ENCODE results near the gene TAF1B.

The TAF1B gene

GRCh38 chr2:9877726-9878125 is 34.5 kb downstream of the TAF1B start:
- POLR2A ChIA-PET, result no interaction called here
- TF ChIP-seq, protein P1, sequence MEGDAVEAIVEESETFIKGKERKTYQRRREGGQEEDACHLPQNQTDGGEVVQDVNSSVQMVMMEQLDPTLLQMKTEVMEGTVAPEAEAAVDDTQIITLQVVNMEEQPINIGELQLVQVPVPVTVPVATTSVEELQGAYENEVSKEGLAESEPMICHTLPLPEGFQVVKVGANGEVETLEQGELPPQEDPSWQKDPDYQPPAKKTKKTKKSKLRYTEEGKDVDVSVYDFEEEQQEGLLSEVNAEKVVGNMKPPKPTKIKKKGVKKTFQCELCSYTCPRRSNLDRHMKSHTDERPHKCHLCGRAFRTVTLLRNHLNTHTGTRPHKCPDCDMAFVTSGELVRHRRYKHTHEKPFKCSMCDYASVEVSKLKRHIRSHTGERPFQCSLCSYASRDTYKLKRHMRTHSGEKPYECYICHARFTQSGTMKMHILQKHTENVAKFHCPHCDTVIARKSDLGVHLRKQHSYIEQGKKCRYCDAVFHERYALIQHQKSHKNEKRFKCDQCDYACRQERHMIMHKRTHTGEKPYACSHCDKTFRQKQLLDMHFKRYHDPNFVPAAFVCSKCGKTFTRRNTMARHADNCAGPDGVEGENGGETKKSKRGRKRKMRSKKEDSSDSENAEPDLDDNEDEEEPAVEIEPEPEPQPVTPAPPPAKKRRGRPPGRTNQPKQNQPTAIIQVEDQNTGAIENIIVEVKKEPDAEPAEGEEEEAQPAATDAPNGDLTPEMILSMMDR (IDR thresholded peaks at IDR 0.05; ENCODE audit: control extremely low read depth, extremely low read depth, low read depth, missing control alignments), result no peak
- no peak for DNase-seq (ENCODE audit: extremely low spot score)
- CTCF ChIA-PET, result interaction anchor here (0.9 kb wide), 1 partner anchor 36 kb away, joined by 3 read pairs; no protein-coding TSS in a partner anchor

- ChIA-PET POLR2A (no interaction called here), CTCF (interaction anchor here (1.2 to 1.6 kb wide), 3 partner anchors 27 to 42 kb away, joined by 3 to 5 read pairs (median 3); no protein-coding TSS in a partner anchor)
- TF ChIP-seq, protein P1 (IDR thresholded peaks at IDR 0.05; ENCODE audit: control extremely low read depth, extremely low read depth, low read depth, missing control alignments), result no peak
- no peak for DNase-seq (ENCODE audit: extremely low spot score)
Observed at GRCh38 chr2:9879455-9880194, 36.4 kb downstream of the TAF1B start.

GRCh38 chr2:9883897-9884296 is 40.6 kb downstream of the TAF1B start:
- TF ChIP-seq, protein P1 (IDR thresholded peaks at IDR 0.05; ENCODE audit: control extremely low read depth, extremely low read depth, low read depth, missing control alignments), result no peak
- CTCF ChIA-PET, result interaction anchor here (1.1 to 2.5 kb wide), 3 partner anchors 14 to 100 kb away, joined by 3 to 10 read pairs (median 4); no protein-coding TSS in a partner anchor
- POLR2A ChIA-PET, result no interaction called here
- DNase-seq (ENCODE audit: extremely low spot score), result no peak

- TF ChIP-seq, protein P1 (IDR thresholded peaks at IDR 0.05; ENCODE audit: control extremely low read depth, extremely low read depth, low read depth, missing control alignments), result no peak
- POLR2A ChIA-PET, result no interaction called here
- CTCF ChIA-PET, result interaction anchor here (1.1 to 2.5 kb wide), 3 partner anchors 15 to 100 kb away, joined by 3 to 10 read pairs (median 4); no protein-coding TSS in a partner anchor
- DNase-seq (ENCODE audit: extremely low spot score), result no peak
Observed at GRCh38 chr2:9884436-9884835, 41.2 kb downstream of the TAF1B start.

DNA sequence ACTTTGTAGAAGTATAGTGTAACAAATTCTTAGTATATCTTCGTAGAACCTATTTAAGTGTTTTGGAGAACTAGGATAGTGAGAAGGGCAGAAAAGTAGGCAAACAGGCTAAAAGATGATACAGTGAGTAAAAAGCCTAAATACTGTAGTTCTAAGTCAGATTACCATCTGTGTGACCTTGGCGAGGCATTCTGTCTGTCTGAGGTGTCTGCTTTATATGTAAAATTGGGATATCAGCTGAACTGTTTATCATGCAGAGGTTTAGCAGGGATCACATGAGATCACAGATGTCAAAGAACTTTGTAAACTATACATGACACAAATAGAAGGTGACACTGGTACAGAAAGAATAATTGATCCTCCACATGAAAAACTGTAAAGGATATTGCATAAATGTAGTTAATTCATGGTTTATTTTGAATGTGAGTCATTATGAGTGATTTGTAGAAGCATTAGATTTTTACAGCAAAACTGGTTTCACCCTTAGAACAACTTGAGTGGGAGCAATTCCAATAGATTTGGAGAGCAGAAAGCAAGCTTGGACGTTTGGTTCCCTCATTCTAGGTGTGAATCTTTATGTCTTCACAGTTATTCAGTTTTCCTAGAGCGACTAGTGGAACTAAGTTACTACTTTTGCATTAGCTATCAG is 41.9 kb downstream of the TAF1B start:
- DNase-seq (ENCODE audit: extremely low spot score), result no peak
- ChIA-PET POLR2A (no interaction called here), CTCF (interaction anchor here (1.0 to 2.5 kb wide), 4 partner anchors 16 to 107 kb away, joined by 3 to 10 read pairs (median 3); no protein-coding TSS in a partner anchor)
- TF ChIP-seq, protein P1 (IDR thresholded peaks at IDR 0.05; ENCODE audit: control extremely low read depth, extremely low read depth, low read depth, missing control alignments), result no peak

DNA sequence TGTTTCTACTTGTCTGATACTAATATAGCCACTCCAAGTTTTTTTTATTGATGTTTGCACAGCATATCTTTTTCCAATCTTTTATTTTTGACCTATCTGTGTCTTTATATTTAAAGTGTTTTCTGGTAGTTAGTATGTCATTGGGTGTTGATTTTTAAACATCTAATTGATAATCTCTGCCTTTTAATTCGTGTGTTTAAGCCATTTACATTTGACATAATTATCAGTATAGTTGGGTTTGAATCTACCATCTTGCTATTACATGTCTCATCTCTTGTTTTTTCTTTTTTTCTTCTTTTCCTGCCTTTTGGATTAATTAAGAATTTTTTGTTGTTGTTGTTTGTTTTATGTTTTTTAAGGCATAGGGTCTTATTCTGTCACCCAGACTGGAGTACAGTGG is 44.2 kb downstream of the TAF1B start:
- TF ChIP-seq, protein P1 (IDR thresholded peaks at IDR 0.05; ENCODE audit: control extremely low read depth, extremely low read depth, low read depth, missing control alignments), result no peak
- CTCF ChIA-PET, result no interaction called here

More for the DNA sequence above, 44.2 kb downstream of the TAF1B start:
- POLR2A ChIA-PET, result no interaction called here
- no peak for DNase-seq (ENCODE audit: extremely low spot score)
